SK-N-SH treated with all-trans-retinoic acid at 6 μM for 48 hours (cell line): ENCODE data around the gene ARHGAP9.

Source experiments
- ARNTL ChIP-seq: fragments of 450-650 bp; formaldehyde crosslinking; IDR thresholded peaks from 2 replicates; pipeline ENCODE4 v1.5.0; 2020; ENCODE audit warnings: low read depth, mild to moderate bottlenecking, moderate library complexity, borderline replicate concordance
- GLIS3 ChIP-seq: fragments of 250-450 bp; sonication (Bioruptor Pico); IDR thresholded peaks from 2 replicates; pipeline ENCODE4 v1.5.0; 2020; ENCODE audit warnings: mild to moderate bottlenecking, moderate library complexity
- ISL1 ChIP-seq: fragments of 250-450 bp; sonication (Bioruptor Pico); IDR thresholded peaks from 2 replicates; pipeline ENCODE4 v2.1.2; 2022; ENCODE audit warnings: mild to moderate bottlenecking, moderate library complexity
- OSR1 ChIP-seq: fragments of 250-450 bp; sonication (Bioruptor Pico); IDR thresholded peaks from 2 replicates; pipeline ENCODE4 v1.8.0; 2022; ENCODE audit warnings: moderate library complexity, mild to moderate bottlenecking, inconsistent platforms
- RARB ChIP-seq: fragments of 250-450 bp; sonication (Bioruptor Pico); IDR thresholded peaks from 2 replicates; pipeline ENCODE4 v1.8.0; 2021; ENCODE audit warnings: mild to moderate bottlenecking, moderate library complexity
- SNAI2 ChIP-seq: fragments of 250-450 bp; sonication (Bioruptor Pico); IDR thresholded peaks from 2 replicates; pipeline ENCODE4 v1.5.0; 2020; ENCODE audit warnings: mild to moderate bottlenecking, moderate library complexity
- TOX ChIP-seq: fragments of 250-450 bp; sonication (Bioruptor Pico); IDR thresholded peaks from 2 replicates; pipeline ENCODE4 v1.8.0; 2021; ENCODE audit warnings: mild to moderate bottlenecking, moderate library complexity, borderline replicate concordance
- ZNF565 ChIP-seq: fragments of 450-650 bp; formaldehyde crosslinking; conservative IDR thresholded peaks from 2 replicates; pipeline ENCODE4 v1.5.0; 2020; ENCODE audit warnings: low read depth, mild to moderate bottlenecking, moderate library complexity
- ZNF70 ChIP-seq: fragments of 450-650 bp; formaldehyde crosslinking; IDR thresholded peaks from 2 replicates; pipeline ENCODE4 v1.5.0; 2020; ENCODE audit warnings: mild to moderate bottlenecking, moderate library complexity
- ZNF8 ChIP-seq: fragments of 450-650 bp; formaldehyde crosslinking; IDR thresholded peaks from 2 replicates; pipeline ENCODE4 v1.5.0; 2020; ENCODE audit warnings: mild to moderate bottlenecking, moderate library complexity
- TF ChIP-seq, protein P1 (sequence below): fragments of 250-450 bp; sonication (Bioruptor Pico); IDR thresholded peaks from 2 replicates; pipeline ENCODE4 v1.8.0; 2020; ENCODE audit warnings: mild to moderate bottlenecking, moderate library complexity, borderline replicate concordance
- TF ChIP-seq, protein P2 (sequence below): fragments of 250-450 bp; sonication (Bioruptor Pico); IDR thresholded peaks from 2 replicates; pipeline ENCODE4 v1.5.1; 2020; ENCODE audit warnings: low read depth, mild to moderate bottlenecking, moderate library complexity

DNA sequence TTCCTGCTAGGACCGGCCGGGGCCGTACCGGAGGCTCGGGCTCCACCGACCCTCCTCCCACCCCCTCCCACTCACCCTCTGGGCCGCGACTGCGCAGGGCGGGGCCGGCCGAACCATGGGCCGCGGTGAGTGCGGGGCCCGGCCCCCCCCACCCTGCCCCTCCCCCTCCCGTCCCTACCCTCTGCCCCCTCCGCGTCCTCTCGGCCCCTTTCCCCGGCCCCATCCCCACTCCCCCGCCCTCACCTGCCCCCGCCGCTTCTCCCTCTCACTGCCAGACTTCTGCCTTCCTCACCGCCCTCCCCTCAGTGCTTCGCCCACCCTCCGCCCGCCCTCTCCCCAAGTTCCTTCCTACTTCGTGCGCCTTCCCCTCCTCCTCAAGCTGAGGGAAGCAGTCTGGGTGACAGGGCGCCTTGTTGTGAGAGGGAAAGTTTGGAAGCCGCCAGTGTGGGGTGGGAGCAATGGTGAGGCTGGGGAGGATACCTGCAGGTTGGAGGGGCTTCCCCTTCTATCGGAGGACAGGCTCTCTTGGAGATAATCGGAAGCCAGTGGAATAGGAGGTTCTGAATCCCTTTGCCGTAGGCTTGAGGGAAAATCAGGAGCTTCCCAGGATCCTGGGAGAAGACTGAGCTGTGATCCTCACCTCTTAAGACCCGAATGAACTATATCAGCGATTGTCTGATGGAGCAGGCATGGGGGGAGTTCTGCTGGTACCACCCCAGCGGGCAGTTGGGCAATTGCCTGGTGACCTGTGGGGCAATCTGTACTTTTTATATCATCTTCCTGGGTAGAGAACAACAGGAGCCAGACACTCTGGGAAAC lies 43.4 kb upstream of the ARHGAP9 start:
- TF ChIP-seq TOX: no peak
- no peak for TF ChIP-seq ZNF8 (CRISPR knock-in tag)
- no peak for TF ChIP-seq OSR1 (CRISPR knock-in tag)
- TF ChIP-seq, protein P1, sequence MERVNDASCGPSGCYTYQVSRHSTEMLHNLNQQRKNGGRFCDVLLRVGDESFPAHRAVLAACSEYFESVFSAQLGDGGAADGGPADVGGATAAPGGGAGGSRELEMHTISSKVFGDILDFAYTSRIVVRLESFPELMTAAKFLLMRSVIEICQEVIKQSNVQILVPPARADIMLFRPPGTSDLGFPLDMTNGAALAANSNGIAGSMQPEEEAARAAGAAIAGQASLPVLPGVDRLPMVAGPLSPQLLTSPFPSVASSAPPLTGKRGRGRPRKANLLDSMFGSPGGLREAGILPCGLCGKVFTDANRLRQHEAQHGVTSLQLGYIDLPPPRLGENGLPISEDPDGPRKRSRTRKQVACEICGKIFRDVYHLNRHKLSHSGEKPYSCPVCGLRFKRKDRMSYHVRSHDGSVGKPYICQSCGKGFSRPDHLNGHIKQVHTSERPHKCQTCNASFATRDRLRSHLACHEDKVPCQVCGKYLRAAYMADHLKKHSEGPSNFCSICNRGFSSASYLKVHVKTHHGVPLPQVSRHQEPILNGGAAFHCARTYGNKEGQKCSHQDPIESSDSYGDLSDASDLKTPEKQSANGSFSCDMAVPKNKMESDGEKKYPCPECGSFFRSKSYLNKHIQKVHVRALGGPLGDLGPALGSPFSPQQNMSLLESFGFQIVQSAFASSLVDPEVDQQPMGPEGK: no peak
- no peak for TF ChIP-seq ZNF565 (CRISPR knock-in tag)
- no peak for TF ChIP-seq SNAI2
- TF ChIP-seq ARNTL (CRISPR knock-in tag): no peak
- TF ChIP-seq ISL1: no peak
- TF ChIP-seq, protein P2, sequence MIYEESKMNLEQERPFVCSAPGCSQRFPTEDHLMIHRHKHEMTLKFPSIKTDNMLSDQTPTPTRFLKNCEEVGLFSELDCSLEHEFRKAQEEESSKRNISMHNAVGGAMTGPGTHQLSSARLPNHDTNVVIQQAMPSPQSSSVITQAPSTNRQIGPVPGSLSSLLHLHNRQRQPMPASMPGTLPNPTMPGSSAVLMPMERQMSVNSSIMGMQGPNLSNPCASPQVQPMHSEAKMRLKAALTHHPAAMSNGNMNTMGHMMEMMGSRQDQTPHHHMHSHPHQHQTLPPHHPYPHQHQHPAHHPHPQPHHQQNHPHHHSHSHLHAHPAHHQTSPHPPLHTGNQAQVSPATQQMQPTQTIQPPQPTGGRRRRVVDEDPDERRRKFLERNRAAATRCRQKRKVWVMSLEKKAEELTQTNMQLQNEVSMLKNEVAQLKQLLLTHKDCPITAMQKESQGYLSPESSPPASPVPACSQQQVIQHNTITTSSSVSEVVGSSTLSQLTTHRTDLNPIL (CRISPR knock-in tag): no peak
- no peak for TF ChIP-seq ZNF70 (CRISPR knock-in tag)
- no peak for TF ChIP-seq GLIS3 (CRISPR knock-in tag)
- TF ChIP-seq RARB (CRISPR knock-in tag): no peak
